Nasal cavity respiratory epithelium epithelial cell of viscerocranial mucosa (primary cell): Measurements from ENCODE around the gene CYP2C19. TPM values are rescaled to one million over a fixed set of nuclear protein-coding genes. Genes with fewer than 3 reads are reported as not detected.

ENCODE experiments used
- total RNA-seq: library from RNA; depleted of rRNA; stranded (reverse); fragments of >200 nt; gene quantifications from 2 replicates; pipeline ENCODE4 v1.2.3, GENCODE V29; 2014

CYP2C19 gene
- total RNA-seq, result 0.50 TPM in 1 of 2 replicates, not detected in the other

DNA sequence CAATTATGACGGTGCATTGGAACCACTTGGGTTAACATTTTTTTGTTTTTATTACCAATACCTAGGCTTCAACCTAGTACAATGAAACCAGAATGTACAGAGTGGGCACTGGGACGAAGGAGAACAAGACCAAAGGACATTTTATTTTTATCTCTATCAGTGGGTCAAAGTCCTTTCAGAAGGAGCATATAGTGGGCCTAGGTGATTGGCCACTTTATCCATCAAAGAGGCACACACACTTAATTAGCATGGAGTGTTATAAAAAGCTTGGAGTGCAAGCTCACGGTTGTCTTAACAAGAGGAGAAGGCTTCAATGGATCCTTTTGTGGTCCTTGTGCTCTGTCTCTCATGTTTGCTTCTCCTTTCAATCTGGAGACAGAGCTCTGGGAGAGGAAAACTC is at the start of gene CYP2C19:
TSS of gene CYP2C19 (plus strand) at position 289 of the 400 bp plus-strand sequence. CDS start at position 314, 25 bp downstream.

Other genes with a start within 250 kb of the CYP2C19 start
- gene HELLS, start 216.9 kb upstream of the CYP2C19 start, total RNA-seq, result 3.4 and 4.0 TPM in 2 replicates
- 0.34 and 4.1 TPM in 2 replicates for gene CYP2C18, start 79.0 kb upstream of the CYP2C19 start, total RNA-seq
- 0.71 TPM in 1 of 2 replicates, not detected in the other for gene CYP2C9, start 176.0 kb downstream of the CYP2C19 start, total RNA-seq